Measurements from ENCODE around the gene GRIP2.

Gene GRIP2

DNA sequence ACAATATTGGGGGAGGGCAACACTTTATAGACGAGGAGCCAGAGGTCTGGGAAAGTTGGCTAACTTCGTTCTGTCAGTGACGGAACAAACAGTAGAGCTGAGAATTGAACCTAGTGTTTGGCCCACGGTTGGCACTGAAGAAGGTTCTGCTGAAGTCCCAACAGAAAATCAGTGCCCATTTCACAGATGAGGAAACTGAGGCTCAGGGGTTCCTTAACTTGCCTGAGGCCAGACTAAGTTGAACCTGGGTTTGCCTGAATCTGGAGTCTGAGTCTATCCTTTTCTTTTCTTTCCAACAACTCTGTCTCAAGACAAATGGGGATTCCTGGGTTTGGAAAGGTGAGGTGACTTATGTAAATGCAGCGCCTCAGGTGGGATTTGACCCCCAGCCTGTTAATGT is 82.7 kb downstream of the GRIP2 start:
- Histone ChIP-seq H3K9me3 (ENCODE audit: control insufficient read depth, insufficient read depth, low read length) (no peaks in the 10 kb centered on the region), H3K36me3 (ENCODE audit: insufficient read depth, low read length) (peaks cover 10% of the 10 kb centered on the region), H3K9ac (ENCODE audit: low read depth, low read length) (no peak overlapping the region), H3K4me1 (ENCODE audit: insufficient read depth, low read length) (peaks cover 4% of the 10 kb centered on the region; the same call in 1 of the 2 replicates)

DNA sequence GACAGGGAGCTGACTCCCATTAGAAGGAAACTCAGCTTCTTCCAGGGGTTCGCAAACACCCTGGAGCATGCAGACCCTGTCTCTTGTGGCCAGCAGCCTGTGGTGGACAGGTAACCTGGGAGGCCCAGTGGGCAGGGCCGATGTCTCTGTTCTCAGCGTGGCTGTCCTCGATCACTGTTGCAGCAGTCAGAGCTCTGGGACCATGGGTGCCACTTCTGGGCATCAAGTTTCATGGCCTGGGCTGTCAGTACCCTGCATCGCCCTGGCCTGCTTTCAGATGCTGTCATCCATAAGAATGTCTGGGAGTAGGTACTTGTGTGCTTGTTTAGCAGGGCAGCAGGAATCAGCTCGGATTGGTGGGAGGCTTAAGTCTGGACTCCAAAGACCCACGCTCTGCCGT is 83.3 kb downstream of the GRIP2 start:
- H3K4me1 ChIP-seq (ENCODE audit: insufficient read depth, low read length), result peaks cover 4% of the 10 kb centered on the region; the same call in 1 of the 2 replicates
- H3K9me3 ChIP-seq (ENCODE audit: control insufficient read depth, insufficient read depth, low read length), result no peaks in the 10 kb centered on the region
- H3K9ac ChIP-seq (ENCODE audit: low read depth, low read length), result no peak overlapping the region
- H3K36me3 ChIP-seq (ENCODE audit: insufficient read depth, low read length), result peaks cover 15% of the 10 kb centered on the region

DNA sequence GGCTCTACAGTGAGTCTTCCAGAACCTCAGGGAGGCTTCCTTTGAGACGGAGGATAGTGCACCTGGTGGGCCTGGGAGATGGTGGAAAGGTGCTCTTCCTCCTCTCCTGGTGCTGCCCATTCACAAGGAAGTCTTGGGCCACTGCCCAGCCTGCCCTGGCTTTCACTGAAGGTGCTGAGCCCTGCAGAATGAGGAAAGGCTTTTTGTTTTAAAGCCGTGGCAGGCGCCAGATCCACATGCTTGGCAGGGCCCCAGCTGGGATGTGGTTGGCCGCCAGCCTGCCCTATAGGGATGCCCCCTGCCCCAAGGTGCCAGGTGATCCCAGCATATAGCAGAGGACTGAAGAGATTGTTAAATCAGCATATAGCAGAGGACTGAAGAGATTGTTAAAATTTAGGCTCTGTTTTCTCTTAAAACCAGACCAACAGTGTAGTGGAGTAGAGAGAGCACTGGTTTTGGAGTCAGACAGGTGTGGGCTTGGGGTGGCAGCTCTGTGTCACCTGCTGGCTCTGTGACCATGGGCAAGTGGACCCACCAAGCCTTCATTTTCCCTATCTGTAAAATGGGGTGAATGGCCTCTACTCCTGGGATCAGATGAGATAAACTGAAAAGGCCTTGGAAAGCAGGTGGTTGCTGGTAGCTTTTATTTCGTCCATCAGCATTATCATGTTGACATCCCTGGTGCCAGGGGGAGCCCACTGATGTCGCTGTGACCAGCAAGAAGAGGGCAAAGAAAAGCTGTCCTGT is 84.4 kb downstream of the GRIP2 start:
- Histone ChIP-seq H3K9ac (ENCODE audit: low read depth, low read length) (no peak overlapping the region), H3K4me1 (ENCODE audit: insufficient read depth, low read length) (peaks cover 4% of the 10 kb centered on the region; the same call in 1 of the 2 replicates), H3K36me3 (ENCODE audit: insufficient read depth, low read length) (peaks cover 24% of the 10 kb centered on the region), H3K9me3 (ENCODE audit: control insufficient read depth, insufficient read depth, low read length) (no peaks in the 10 kb centered on the region)

DNA sequence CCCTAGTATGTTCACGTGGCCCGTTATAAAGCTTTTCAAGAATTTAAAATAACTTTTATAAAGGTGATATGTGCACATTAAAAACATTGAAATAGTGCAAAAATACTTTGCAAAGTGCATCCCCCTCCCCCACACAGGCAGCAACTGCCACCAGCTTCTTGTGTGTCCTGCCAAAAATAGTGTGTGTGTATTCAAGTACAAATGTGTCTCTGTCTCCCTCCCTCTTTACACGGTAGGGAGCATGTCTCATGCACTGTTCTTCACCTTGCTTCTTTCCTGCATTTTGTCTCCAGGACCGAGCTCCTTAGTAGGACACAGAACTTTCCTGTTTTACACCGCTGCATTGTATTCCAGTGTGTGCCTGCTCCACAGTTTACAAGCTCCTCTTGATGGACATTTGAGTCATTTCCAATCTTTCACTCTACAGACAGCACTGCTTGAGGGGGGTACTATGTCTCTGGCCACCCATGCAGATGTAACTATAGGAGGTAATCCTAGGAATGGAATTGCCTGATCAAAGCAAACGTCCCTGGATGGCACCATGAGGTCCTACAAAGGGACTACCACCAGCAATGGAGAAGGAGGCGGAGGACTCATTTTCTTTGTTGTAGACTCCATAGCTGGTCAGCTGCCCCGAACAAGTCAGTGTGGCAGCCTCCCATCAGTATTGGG is 85.4 kb downstream of the GRIP2 start:
- H3K9ac ChIP-seq (ENCODE audit: low read depth, low read length), result no peak overlapping the region
- peaks cover 4% of the 10 kb centered on the region; the same call in 1 of the 2 replicates for H3K4me1 ChIP-seq (ENCODE audit: insufficient read depth, low read length)
- H3K36me3 ChIP-seq (ENCODE audit: insufficient read depth, low read length), result peaks cover 26% of the 10 kb centered on the region
- no peaks in the 10 kb centered on the region for H3K9me3 ChIP-seq (ENCODE audit: control insufficient read depth, insufficient read depth, low read length)

DNA sequence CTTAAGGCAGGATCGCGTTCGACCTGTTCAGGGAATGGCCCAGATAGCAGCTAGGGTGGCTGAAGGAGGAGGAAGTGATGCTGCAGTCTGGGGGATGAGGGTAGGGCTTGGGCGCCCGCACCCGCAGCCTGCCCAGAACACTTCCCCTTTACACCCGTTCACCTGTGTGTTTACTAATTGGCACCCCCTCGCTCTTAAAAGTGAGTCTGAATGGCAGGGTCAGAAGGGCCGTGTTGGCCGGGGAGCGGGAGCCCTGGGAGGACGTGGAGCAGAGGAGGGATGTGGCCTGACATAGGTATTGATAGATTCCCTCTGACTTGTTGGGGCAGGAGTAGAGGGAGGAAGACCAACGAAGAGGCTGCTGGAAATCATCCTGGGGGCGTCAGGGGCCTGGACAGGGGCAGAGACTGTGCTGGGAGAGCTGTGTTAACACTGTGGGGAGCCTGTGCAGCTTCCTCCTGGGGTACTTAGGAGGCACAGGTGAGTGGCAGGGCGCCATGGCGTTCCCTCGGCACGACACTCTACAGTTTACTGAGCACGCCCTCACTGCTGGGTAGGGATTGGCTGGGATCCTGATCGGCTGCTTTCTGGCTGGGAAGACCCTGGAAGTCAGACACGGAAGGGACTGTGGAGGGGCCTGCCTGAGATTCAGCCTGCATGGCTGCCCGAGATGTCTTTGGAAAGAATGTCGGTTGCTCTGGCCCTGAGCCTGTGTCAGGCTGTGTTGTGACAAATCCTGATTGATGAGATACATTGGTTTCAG is 86.1 kb downstream of the GRIP2 start:
- Histone ChIP-seq H3K4me1 (ENCODE audit: insufficient read depth, low read length) (peaks cover 4% of the 10 kb centered on the region; the same call in 1 of the 2 replicates), H3K9ac (ENCODE audit: low read depth, low read length) (no peak overlapping the region), H3K9me3 (ENCODE audit: control insufficient read depth, insufficient read depth, low read length) (no peaks in the 10 kb centered on the region), H3K36me3 (ENCODE audit: insufficient read depth, low read length) (peaks cover 23% of the 10 kb centered on the region)

DNA sequence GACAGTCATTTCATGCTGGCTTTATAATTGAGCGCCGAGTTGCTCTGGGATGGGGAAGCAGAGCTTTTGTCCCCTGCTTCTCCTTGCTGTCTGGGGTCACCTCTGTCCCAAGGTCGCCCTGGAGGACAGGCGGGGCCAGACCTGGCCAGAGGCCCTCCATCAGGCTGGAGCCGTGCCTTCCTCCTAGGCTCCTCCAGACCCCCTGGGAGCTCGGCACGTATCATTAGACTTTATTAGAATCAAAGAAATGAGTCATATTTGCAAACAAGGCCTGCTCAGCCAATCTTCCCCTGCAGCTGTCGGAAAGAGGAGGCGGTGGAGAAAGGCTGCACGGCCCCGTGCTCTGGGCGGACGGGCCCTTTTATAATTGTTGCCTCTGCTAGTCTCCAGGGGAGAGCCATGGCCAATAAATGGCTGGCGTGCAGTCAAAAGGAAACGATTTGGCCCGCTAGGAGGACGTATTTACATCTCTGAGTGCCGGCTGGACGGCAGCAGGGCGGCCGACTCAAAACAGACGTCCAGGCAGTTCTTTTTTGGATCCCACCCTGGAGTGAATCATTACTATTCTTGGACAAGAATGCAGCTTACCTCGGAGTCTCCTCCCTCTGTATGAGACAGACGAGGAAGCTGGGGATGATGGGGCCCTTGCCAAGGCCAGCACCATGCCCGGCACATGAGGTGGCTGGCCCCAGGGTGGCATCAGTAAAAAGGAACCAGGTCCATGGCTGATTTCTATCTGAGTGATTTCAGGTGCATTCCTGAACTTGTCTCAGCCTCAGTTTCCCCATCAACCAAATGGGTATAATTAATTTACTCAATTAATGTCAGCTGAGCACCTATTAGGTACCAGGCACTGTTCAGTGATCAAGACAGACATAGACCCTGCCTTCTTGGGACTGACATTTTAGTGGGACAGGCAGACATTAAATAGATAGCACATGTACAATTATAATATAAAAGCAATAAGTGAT is 87.1 kb downstream of the GRIP2 start:
- H3K4me1 ChIP-seq (ENCODE audit: insufficient read depth, low read length), result peaks cover 4% of the 10 kb centered on the region; the same call in 1 of the 2 replicates
- H3K9me3 ChIP-seq (ENCODE audit: control insufficient read depth, insufficient read depth, low read length), result no peaks in the 10 kb centered on the region
- peaks cover 33% of the 10 kb centered on the region for H3K36me3 ChIP-seq (ENCODE audit: insufficient read depth, low read length)
- no peak overlapping the region for H3K9ac ChIP-seq (ENCODE audit: low read depth, low read length)

DNA sequence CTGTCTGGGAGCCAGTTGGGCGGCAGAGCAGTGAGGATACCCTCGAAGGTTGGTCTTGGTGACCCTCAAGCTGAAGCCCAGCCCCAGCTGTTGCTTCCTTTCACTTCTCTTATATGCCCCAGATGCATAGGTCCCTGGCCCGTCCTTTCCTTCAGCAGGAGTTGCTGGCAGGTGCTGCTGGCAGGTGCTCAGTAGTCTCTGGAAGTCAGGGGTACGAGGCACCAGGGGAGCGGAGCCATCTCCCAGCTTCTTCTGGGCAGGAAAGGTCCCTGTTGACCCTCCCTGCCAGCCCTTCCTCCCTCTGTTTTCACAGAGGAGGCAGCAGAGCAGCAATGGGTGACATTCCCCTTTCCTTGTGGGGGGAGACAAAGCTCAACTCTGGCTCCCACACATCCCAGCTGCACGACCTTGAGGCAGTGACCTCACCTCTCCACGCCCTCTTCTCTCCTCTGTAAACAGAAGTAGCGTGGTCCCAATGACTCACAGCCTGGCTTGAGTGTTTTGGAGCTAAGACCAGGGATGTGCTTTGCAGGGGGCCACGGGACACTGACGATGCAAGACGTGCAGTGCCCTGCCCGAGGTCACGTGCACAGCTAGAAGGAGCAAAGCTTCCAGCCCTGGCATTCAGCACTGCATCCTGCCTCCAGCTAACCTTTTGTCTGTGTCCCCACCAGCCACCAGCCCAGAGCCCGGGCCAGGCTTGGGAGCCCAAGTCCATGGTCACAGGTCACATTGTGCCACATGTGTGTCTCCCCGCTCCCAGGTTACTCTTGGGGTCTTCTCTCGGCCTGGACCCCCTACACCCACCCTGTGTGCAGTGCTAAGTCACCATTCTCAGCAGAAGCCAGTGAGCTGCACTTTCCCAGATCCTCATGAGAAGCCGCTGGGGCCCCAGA is 88.0 kb downstream of the GRIP2 start:
- H3K9me3 ChIP-seq (ENCODE audit: control insufficient read depth, insufficient read depth, low read length), result no peaks in the 10 kb centered on the region; the same call in 1 of the 2 replicates
- H3K9ac ChIP-seq (ENCODE audit: low read depth, low read length), result no peak overlapping the region
- peaks cover 42% of the 10 kb centered on the region for H3K36me3 ChIP-seq (ENCODE audit: insufficient read depth, low read length)
- no peaks in the 10 kb centered on the region for H3K4me1 ChIP-seq (ENCODE audit: insufficient read depth, low read length)

DNA sequence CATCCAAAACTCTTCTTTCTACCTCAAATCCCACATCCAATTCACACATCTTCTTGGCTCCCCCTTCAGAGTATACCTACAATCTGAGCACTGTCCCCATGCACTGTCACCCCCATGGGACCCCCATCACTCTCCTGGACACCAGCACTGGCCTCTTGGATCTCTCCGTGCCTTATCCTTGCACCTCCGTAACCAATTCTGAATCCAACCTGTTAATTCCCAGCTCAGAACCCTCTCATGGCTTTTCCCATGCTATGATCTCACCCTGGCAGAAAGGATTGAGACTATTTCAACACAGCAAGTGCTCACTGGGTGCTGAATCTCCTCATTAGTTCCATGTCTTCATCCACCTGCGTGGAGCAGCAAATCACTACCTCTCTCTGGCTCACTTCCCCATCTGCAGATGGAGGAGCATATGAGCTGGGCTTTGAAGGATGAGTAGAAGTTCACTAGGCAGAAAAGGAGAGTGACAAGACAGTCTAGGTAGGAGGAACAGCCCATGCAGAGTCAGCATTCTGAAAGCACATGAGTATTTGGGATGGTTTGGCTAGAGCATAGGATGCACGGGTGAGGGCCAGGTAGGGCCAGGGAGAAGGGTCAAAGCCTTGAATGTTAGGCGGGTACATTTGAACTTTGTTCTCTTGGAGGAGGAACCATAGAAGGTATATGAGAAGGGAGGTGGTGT is 89.1 kb downstream of the GRIP2 start:
- Histone ChIP-seq H3K9me3 (ENCODE audit: control insufficient read depth, insufficient read depth, low read length) (no peaks in the 10 kb centered on the region; the same call in 1 of the 2 replicates), H3K36me3 (ENCODE audit: insufficient read depth, low read length) (peaks cover 51% of the 10 kb centered on the region), H3K4me1 (ENCODE audit: insufficient read depth, low read length) (no peaks in the 10 kb centered on the region)

DNA sequence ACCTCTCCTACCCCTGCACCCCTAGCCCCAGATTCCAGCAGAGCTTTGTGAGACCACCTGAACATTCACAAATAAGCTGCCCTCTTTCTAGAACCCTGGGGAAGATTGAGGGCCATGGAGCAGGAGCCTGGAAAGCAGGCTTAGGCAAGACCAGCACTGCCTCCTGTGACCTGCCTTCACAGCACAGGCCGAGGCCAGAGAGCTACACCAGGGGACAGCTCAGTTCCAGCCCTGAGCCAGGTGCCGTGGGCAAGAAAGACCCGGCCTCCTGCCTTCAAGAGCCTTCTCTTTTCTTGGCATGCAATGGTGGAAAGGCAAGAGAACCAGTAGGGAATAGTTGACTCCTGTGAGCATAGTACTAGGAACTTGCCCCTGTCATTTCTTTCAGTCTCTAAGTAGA is 89.6 kb downstream of the GRIP2 start:
- no peak overlapping the region for H3K9ac ChIP-seq (ENCODE audit: low read depth, low read length)
- peaks cover 53% of the 10 kb centered on the region for H3K36me3 ChIP-seq (ENCODE audit: insufficient read depth, low read length)
- no peaks in the 10 kb centered on the region for H3K4me1 ChIP-seq (ENCODE audit: insufficient read depth, low read length)
- H3K9me3 ChIP-seq (ENCODE audit: control insufficient read depth, insufficient read depth, low read length), result no peaks in the 10 kb centered on the region; the same call in 1 of the 2 replicates

More for the DNA sequence above, 89.1 kb downstream of the GRIP2 start:
- no peak overlapping the region for H3K9ac ChIP-seq (ENCODE audit: low read depth, low read length)

DNA sequence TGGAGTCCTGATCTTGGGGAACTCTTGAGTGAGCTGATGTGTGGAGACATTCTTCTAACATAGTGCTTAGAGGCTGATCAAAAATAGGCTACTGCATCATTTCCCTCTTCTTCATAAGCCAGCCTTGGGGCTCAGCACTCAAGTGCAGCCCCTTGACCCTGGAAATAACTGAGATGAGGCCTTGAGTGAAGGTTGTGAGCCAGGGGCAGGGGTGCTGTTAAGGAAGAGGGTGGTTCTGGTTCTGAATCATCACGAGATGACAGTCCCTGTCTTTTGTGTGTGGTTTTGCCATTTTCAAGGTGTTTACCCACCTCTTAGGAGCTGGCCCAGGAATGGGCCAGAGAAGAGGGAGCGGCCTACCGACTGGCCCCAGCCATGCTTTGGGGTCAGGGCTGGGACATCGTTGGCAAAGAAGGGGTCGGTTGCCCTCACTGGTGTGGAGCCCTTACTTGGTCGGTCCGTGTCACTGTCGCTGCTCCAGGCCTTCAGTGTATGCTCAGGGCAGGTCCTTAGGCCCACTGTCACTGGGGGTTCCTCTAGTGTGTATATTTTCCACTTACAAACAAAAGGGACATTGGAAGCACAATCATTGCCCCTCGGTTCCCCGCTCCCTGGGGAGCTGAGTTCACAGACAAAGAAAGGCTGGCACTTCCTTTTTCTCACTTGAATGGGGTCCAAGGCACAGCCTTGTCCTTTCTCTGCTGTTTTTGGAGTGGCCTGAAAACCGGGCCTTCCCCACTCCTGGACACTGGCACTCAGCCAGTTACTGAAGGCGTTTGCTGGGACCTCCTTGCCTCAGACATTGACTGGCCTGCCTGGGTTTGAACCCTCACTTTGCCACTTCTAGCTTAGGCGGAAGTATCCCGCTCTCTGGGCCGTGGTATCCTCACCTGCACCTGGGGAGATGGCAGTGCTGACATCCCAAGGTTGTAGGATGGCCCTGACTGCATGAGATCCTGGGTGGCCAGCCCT is 91.1 kb downstream of the GRIP2 start:
- Histone ChIP-seq H3K9me3 (ENCODE audit: control insufficient read depth, insufficient read depth, low read length) (no peaks in the 10 kb centered on the region; the same call in 1 of the 2 replicates), H3K9ac (ENCODE audit: low read depth, low read length) (no peak overlapping the region; the same call in 1 of the 2 replicates), H3K36me3 (ENCODE audit: insufficient read depth, low read length) (peaks cover 59% of the 10 kb centered on the region), H3K4me1 (ENCODE audit: insufficient read depth, low read length) (no peaks in the 10 kb centered on the region)

DNA sequence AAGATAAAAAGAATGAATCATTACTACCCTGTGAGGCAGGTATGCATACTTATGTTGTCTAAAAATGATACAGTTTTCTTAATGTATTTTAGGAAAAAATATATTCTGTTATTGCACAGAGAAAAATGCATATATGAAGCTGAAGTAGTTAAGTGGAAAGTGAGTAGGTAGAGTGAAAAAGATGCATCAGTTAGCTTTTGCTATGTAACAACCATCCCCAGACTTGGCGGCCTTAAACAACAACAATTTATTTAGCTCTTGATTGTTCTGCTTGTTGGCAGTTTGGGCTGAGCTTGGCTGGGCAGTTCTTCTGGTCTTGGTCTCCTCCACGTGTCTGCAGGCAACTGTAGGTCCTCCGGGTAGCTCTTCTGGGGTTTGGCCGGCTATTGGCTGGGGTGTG is 92.1 kb downstream of the GRIP2 start:
- no peaks in the 10 kb centered on the region; the same call in 1 of the 2 replicates for H3K9me3 ChIP-seq (ENCODE audit: control insufficient read depth, insufficient read depth, low read length)
- H3K4me1 ChIP-seq (ENCODE audit: insufficient read depth, low read length), result no peaks in the 10 kb centered on the region
- H3K9ac ChIP-seq (ENCODE audit: low read depth, low read length), result no peak overlapping the region
- H3K36me3 ChIP-seq (ENCODE audit: insufficient read depth, low read length), result peaks cover 61% of the 10 kb centered on the region

All from ES-I3 (cell line).